BLaER1 treated with 17β-estradiol and CSF1 and Interleukin-3, amounts not matched to agents 10 nM and 100 nM (cell line): ENCODE results near the gene NBPF1.
A peak's percentile ranks its signal among the peaks of the same experiment; 100 is the strongest.
"Not testable (repeated sequence)": the region's sequence is repeated elsewhere in the genome, so short reads cannot be mapped to it uniquely, and the experiment has no call there.

Source experiments
- H3K27ac ChIP-seq, 11 experiments: shearing (Covaris generic); formaldehyde crosslinking; 2 replicates each; pipeline ENCODE4 v1.8.1; 2022
- H3K27me3 ChIP-seq, 11 experiments: shearing (Covaris generic); formaldehyde crosslinking; 2 replicates each; pipeline ENCODE4 v1.8.1; 2022
- H3K36me3 ChIP-seq, 11 experiments: shearing (Covaris generic); formaldehyde crosslinking; 2 replicates each; pipeline ENCODE4 v1.8.1; 2022
- H3K4me1 ChIP-seq, 10 experiments: shearing (Covaris generic); formaldehyde crosslinking; 2 replicates each; pipeline ENCODE4 v1.8.1; 2022
- H3K4me2 ChIP-seq, 11 experiments: shearing (Covaris generic); formaldehyde crosslinking; 2 replicates each; pipeline ENCODE4 v1.8.1; 2022
- H3K4me3 ChIP-seq, 10 experiments: shearing (Covaris generic); formaldehyde crosslinking; 2 replicates each; pipeline ENCODE4 v1.8.1; 2022
- H3K9ac ChIP-seq, 11 experiments: shearing (Covaris generic); formaldehyde crosslinking; 2 replicates each; pipeline ENCODE4 v1.8.1; 2022
- H3K9me3 ChIP-seq, 11 experiments: shearing (Covaris generic); formaldehyde crosslinking; replicated peaks in 1 of 11; 2 replicates each; pipeline ENCODE4 v1.8.1; 2022
- H4K20me1 ChIP-seq, 11 experiments: shearing (Covaris generic); formaldehyde crosslinking; 2 replicates each; pipeline ENCODE4 v1.8.1; 2022
- Cebpa-rat ChIP-seq, 11 experiments: shearing (Covaris generic); IDR thresholded peaks; 2 replicates each; pipeline ENCODE4 v1.8.1; 2022

Gene NBPF1

GRCh38 chr1:16613185-16614147, at the start of gene NBPF1:
Gene NBPF1, minus strand, starts transcription at chr1:16613564.
- peak within 1 kb of the TSS; percentile 79 to 97 (median 89) for H3K4me2 ChIP-seq
- TF ChIP-seq Cebpa-rat (IDR thresholded peaks at IDR 0.05) = no peak
- peaks cover 18 to 25% (median 23%) of the 10 kb centered on the region in 10 experiments for H3K4me1 ChIP-seq
- peak within 1 kb of the TSS; percentile 61 to 79 (median 71) for H3K4me3 ChIP-seq
- peaks cover 9 to 27% (median 18%) of the 10 kb centered on the region in 11 experiments; a peak in 14 of 22 replicates for H3K27me3 ChIP-seq
- H3K36me3 ChIP-seq = peaks cover 5 to 22% (median 13%) of the 10 kb centered on the region in 11 experiments
- no peaks in the 10 kb centered on the region for H3K9me3 ChIP-seq
- H4K20me1 ChIP-seq = peaks cover 0 to 33% (median 18%) of the 10 kb centered on the region in 11 experiments; a peak in 12 of 22 replicates
- H3K27ac ChIP-seq = peak within 1 kb of the TSS in 10 of 11 experiments; percentile 12 to 63 (median 46); a peak in 18 of 22 replicates
- peak within 1 kb of the TSS; percentile 65 to 83 (median 77) for H3K9ac ChIP-seq

GRCh38 chr1:16658234-16658633, 44.9 kb upstream of the NBPF1 start:
- not testable (repeated sequence) for H4K20me1 ChIP-seq, H3K4me2 ChIP-seq, H3K9me3 ChIP-seq, H3K27ac ChIP-seq, H3K4me3 ChIP-seq, H3K36me3 ChIP-seq, H3K27me3 ChIP-seq, H3K4me1 ChIP-seq, H3K9ac ChIP-seq

DNA sequence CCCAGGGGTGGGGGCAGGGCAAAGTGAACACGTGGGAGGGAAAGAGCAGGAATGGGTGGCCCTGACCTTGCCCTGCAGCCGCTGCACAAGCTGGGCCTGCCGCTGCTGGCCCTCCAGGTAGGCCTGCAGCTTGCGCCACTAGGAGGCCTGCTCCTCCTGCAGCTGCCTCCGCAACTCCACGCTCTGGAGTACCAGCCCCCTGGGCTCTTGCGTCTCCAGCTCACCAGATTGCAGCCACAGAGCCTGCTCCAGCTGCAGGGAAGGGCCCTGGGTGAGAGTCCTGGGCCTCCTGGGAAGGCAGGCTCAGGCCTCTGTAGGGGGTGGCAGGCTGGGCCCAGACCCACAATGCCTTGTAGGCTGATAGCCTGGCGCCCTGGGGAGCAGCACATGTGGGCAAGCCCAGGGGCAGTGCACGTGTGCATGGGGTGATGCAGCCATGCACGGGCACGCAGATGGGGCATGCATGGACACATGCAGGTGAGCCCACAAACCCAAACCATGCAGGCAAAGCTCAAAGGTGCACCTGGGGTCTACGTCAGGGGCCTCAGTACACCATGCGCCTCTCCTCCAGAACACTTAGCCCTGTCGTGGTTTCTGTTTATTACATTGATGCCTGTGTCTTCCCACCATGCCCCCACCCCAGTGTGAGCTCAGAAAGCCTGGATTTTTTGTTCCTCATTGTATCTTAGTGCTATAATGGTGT, 43.8 kb upstream of the NBPF1 start:
- H3K9me3 ChIP-seq, H3K4me2 ChIP-seq, H3K27me3 ChIP-seq, H3K36me3 ChIP-seq, H3K9ac ChIP-seq, H4K20me1 ChIP-seq, H3K4me1 ChIP-seq, H3K4me3 ChIP-seq, H3K27ac ChIP-seq: not testable (repeated sequence)

- H3K27ac ChIP-seq = not testable (repeated sequence)
These were observed 43.2 kb upstream of the NBPF1 start for GRCh38 chr1:16656574-16656973.

GRCh38 chr1:16651560-16651959, 38.2 kb upstream of the NBPF1 start:
- H3K4me2 ChIP-seq, H4K20me1 ChIP-seq, H3K4me3 ChIP-seq, H3K9ac ChIP-seq, H3K36me3 ChIP-seq, H3K4me1 ChIP-seq, H3K27me3 ChIP-seq, H3K27ac ChIP-seq, H3K9me3 ChIP-seq: not testable (repeated sequence)

More at GRCh38 chr1:16656574-16656973, 43.2 kb upstream of the NBPF1 start:
- H3K4me1 ChIP-seq, H4K20me1 ChIP-seq, H3K9me3 ChIP-seq, H3K36me3 ChIP-seq, H3K9ac ChIP-seq, H3K27me3 ChIP-seq, H3K4me3 ChIP-seq, H3K4me2 ChIP-seq: not testable (repeated sequence)

GRCh38 chr1:16649960-16650359, 36.6 kb upstream of the NBPF1 start:
- H3K4me1 ChIP-seq, H3K9me3 ChIP-seq, H3K4me3 ChIP-seq, H3K36me3 ChIP-seq, H3K27me3 ChIP-seq, H4K20me1 ChIP-seq, H3K9ac ChIP-seq, H3K27ac ChIP-seq, H3K4me2 ChIP-seq: not testable (repeated sequence)

GRCh38 chr1:16649390-16649789, 36.0 kb upstream of the NBPF1 start:
- H3K9me3 ChIP-seq, H3K9ac ChIP-seq, H3K4me3 ChIP-seq, H4K20me1 ChIP-seq, H3K27ac ChIP-seq, H3K27me3 ChIP-seq, H3K36me3 ChIP-seq, H3K4me2 ChIP-seq: not testable (repeated sequence)
- peaks cover 8 to 11% (median 10%) of the 10 kb centered on the region in 10 experiments for H3K4me1 ChIP-seq

GRCh38 chr1:16648756-16649155, 35.4 kb upstream of the NBPF1 start:
- not testable (repeated sequence) for H3K27ac ChIP-seq, H3K27me3 ChIP-seq, H3K36me3 ChIP-seq, H3K9ac ChIP-seq, H3K9me3 ChIP-seq, H3K4me2 ChIP-seq, H4K20me1 ChIP-seq, H3K4me3 ChIP-seq
- peaks cover 10 to 14% (median 12%) of the 10 kb centered on the region in 10 experiments for H3K4me1 ChIP-seq

DNA sequence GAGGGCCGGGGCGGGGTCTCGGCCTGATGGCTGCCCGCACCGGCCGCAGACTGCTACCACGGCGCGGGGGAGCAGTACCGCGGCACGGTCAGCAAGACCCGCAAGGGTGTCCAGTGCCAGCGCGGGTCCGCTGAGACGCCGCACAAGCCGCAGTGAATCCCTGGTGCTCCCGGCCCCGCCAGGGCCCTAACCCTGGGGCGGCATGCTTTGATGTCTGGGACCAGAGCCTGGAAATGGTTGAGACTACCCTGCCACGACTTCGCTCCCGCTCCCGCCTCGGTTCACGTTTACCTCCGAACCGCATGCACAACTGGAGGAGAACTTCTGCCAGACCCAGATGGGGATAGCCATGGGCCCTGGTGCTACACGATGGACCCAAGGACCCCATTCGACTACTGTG, 34.9 kb upstream of the NBPF1 start:
- H3K4me2 ChIP-seq = not testable (repeated sequence)

GRCh38 chr1:16647179-16648176, 34.1 kb upstream of the NBPF1 start:
- not testable (repeated sequence) for H3K27me3 ChIP-seq, H3K36me3 ChIP-seq, H3K27ac ChIP-seq, H3K4me2 ChIP-seq, H3K9me3 ChIP-seq, H3K4me3 ChIP-seq, H3K9ac ChIP-seq
- Histone ChIP-seq H3K4me1 (peaks cover 23 to 27% (median 25%) of the 10 kb centered on the region in 10 experiments), H4K20me1 (peaks cover 0 to 18% (median 8%) of the 10 kb centered on the region in 11 experiments; a peak in 12 of 22 replicates)

More for the DNA sequence above, 34.9 kb upstream of the NBPF1 start:
- H3K36me3 ChIP-seq, H3K9ac ChIP-seq, H3K27me3 ChIP-seq, H3K4me3 ChIP-seq, H3K9me3 ChIP-seq, H3K27ac ChIP-seq: not testable (repeated sequence)
- H3K4me1 ChIP-seq = peaks cover 15 to 19% (median 17%) of the 10 kb centered on the region in 10 experiments
- H4K20me1 ChIP-seq = peaks cover 0 to 10% (median under 1%) of the 10 kb centered on the region in 11 experiments; a peak in 6 of 22 replicates

- H3K4me3 ChIP-seq, H3K9me3 ChIP-seq, H3K4me2 ChIP-seq, H3K27ac ChIP-seq, H3K27me3 ChIP-seq, H3K9ac ChIP-seq: not testable (repeated sequence)
- Histone ChIP-seq H3K36me3 (peaks cover 0 to 14% (median 5%) of the 10 kb centered on the region in 11 experiments; a peak in 6 of 22 replicates), H3K4me1 (peaks cover 26 to 32% (median 30%) of the 10 kb centered on the region in 10 experiments), H4K20me1 (peaks cover 0 to 26% (median 15%) of the 10 kb centered on the region in 11 experiments; a peak in 13 of 22 replicates)
These were observed 33.4 kb upstream of the NBPF1 start for GRCh38 chr1:16646716-16647115.

- not testable (repeated sequence) for H3K27ac ChIP-seq
These were observed 32.8 kb upstream of the NBPF1 start for GRCh38 chr1:16646061-16646664.

More at GRCh38 chr1:16646061-16646664, 32.8 kb upstream of the NBPF1 start:
- H3K4me2 ChIP-seq, H3K4me3 ChIP-seq, H3K9me3 ChIP-seq, H3K9ac ChIP-seq, H3K27me3 ChIP-seq: not testable (repeated sequence)
- Histone ChIP-seq H3K4me1 (peaks cover 26 to 32% (median 30%) of the 10 kb centered on the region in 10 experiments), H4K20me1 (peaks cover 0 to 31% (median 15%) of the 10 kb centered on the region in 11 experiments; a peak in 13 of 22 replicates), H3K36me3 (peaks cover 0 to 17% (median 8%) of the 10 kb centered on the region in 11 experiments; a peak in 10 of 22 replicates)
